GM19025 (cell line): ENCODE measurements around the gene MESD.

Experiments used
- ATAC-seq: cut with Tn5 transposase; IDR thresholded peaks from one replicate; pipeline ENCODE4 v1.9.1; 2021; ENCODE audit warnings: mild to moderate bottlenecking, low read depth, moderate library complexity; ENCODE audit not compliant: unreplicated experiment

Gene MESD

GRCh38 chr15:80992006-80992405, 2.4 kb upstream of the MESD start:
- ATAC-seq: no peak

- ATAC-seq: no peak
These were observed 1.8 kb upstream of the MESD start for GRCh38 chr15:80991421-80991820.

- ATAC-seq: no peak
These were observed 1.3 kb upstream of the MESD start for GRCh38 chr15:80990955-80991354.

- ATAC-seq: no peak
These were observed 520 bp downstream of the MESD start for GRCh38 chr15:80989081-80989517.

GRCh38 chr15:80988148-80988796, 1.3 kb downstream of the MESD start:
- no peak for ATAC-seq

GRCh38 chr15:80986487-80986886, 3.1 kb downstream of the MESD start:
- ATAC-seq: no peak

- ATAC-seq: no peak
These were observed 3.6 kb downstream of the MESD start for GRCh38 chr15:80985981-80986380.

- no peak for ATAC-seq
These were observed 4.8 kb downstream of the MESD start for GRCh38 chr15:80984856-80985255.

- no peak for ATAC-seq
These were observed 6.8 kb downstream of the MESD start for GRCh38 chr15:80982839-80983238.

GRCh38 chr15:80982205-80982604, 7.4 kb downstream of the MESD start:
- no peak for ATAC-seq

GRCh38 chr15:80979538-80980200, 9.9 kb downstream of the MESD start:
- no peak for ATAC-seq

- no peak for ATAC-seq
These were observed 10.8 kb downstream of the MESD start for GRCh38 chr15:80978685-80979329.

- no peak for ATAC-seq
These were observed 12.0 kb downstream of the MESD start for GRCh38 chr15:80977627-80978036.

GRCh38 chr15:80976851-80977250, 12.8 kb downstream of the MESD start:
- no peak for ATAC-seq

GRCh38 chr15:80974914-80975313, 14.7 kb downstream of the MESD start:
- no peak for ATAC-seq

- no peak for ATAC-seq
These were observed 17.3 kb downstream of the MESD start for GRCh38 chr15:80972276-80972675.

- ATAC-seq: no peak
These were observed 18.5 kb downstream of the MESD start for GRCh38 chr15:80971143-80971542.

- ATAC-seq: no peak
These were observed 19.0 kb downstream of the MESD start for GRCh38 chr15:80970658-80971057.

GRCh38 chr15:80970018-80970657, 19.5 kb downstream of the MESD start:
- ATAC-seq: no peak

- ATAC-seq: no peak
These were observed 20.3 kb downstream of the MESD start for GRCh38 chr15:80969316-80969715.

- no peak for ATAC-seq
These were observed 21.6 kb downstream of the MESD start for GRCh38 chr15:80967991-80968510.
